Measurements from ENCODE around the gene ATXN1.

GRCh38 chr6:16326531-16326930, 434.7 kb downstream of the ATXN1 start:
- no peak for TF ChIP-seq CTCF (IDR thresholded peaks at IDR 0.05)
- TF ChIP-seq TAF1 (IDR thresholded peaks at IDR 0.05; ENCODE audit: borderline replicate concordance, low read depth, low read length) = no peak
- TF ChIP-seq REST (IDR thresholded peaks at IDR 0.05; ENCODE audit: low read depth, low read length) = no peak
- TF ChIP-seq GABPA (IDR thresholded peaks at IDR 0.05; ENCODE audit: low read depth) = no peak

Measured in SK-N-SH (cell line).